ENCODE measurements around the gene ERF. TPM values are rescaled to one million over a fixed set of nuclear protein-coding genes. Genes with fewer than 3 reads are reported as not detected.
A peak's percentile ranks its signal among the peaks of the same experiment; 100 is the strongest.

ERF gene
- total RNA-seq, 1 donor from 2014 or later = 33.5 TPM

- Histone ChIP-seq H3K27ac (replicated peaks) (peak overlapping the region; percentile 55), H3K36me3 (peaks cover 72% of the 10 kb centered on the region), H3K4me1 (peaks cover 27% of the 10 kb centered on the region), H3K9me3 (replicated peaks) (no peaks in the 10 kb centered on the region), H3K4me3 (no peak overlapping the region), H3K27me3 (ENCODE audit: low read depth) (no peaks in the 10 kb centered on the region)
- peak; percentile 32 for DNase-seq
- intact Hi-C loops (cut with micrococcal nuclease) = no loop called here
- TF ChIP-seq CTCF (IDR thresholded peaks at IDR 0.05; ENCODE audit: borderline replicate concordance) = no peak
Observed at GRCh38 chr19:42201489-42202289, 53.2 kb downstream of the ERF start.

- peaks cover 27% of the 10 kb centered on the region for H3K4me1 ChIP-seq
- intact Hi-C loops (cut with micrococcal nuclease) = no loop called here
Observed at GRCh38 chr19:42200116-42200715, 54.7 kb downstream of the ERF start.

GRCh38 chr19:42199440-42200115 is 55.4 kb downstream of the ERF start:
- TF ChIP-seq CTCF (IDR thresholded peaks at IDR 0.05; ENCODE audit: borderline replicate concordance) = no peak
- peak; percentile 35 for DNase-seq
- Histone ChIP-seq H3K4me1 (peaks cover 27% of the 10 kb centered on the region), H3K27me3 (ENCODE audit: low read depth) (no peaks in the 10 kb centered on the region), H3K27ac (replicated peaks) (peak overlapping the region; percentile 36), H3K4me3 (no peak overlapping the region), H3K9me3 (replicated peaks) (no peaks in the 10 kb centered on the region), H3K36me3 (peaks cover 60% of the 10 kb centered on the region)
- intact Hi-C loops (cut with micrococcal nuclease) = no loop called here

More at GRCh38 chr19:42200116-42200715, 54.7 kb downstream of the ERF start:
- no peak for DNase-seq
- Histone ChIP-seq H3K27ac (replicated peaks) (peak overlapping the region; percentile 55), H3K4me3 (no peak overlapping the region), H3K27me3 (ENCODE audit: low read depth) (no peaks in the 10 kb centered on the region), H3K9me3 (replicated peaks) (no peaks in the 10 kb centered on the region), H3K36me3 (peaks cover 60% of the 10 kb centered on the region)
- TF ChIP-seq CTCF (IDR thresholded peaks at IDR 0.05; ENCODE audit: borderline replicate concordance) = no peak

GRCh38 chr19:42198676-42199439 is 56.1 kb downstream of the ERF start:
- Histone ChIP-seq H3K36me3 (peaks cover 53% of the 10 kb centered on the region), H3K27me3 (ENCODE audit: low read depth) (no peaks in the 10 kb centered on the region), H3K4me3 (no peak overlapping the region), H3K4me1 (peaks cover 27% of the 10 kb centered on the region), H3K9me3 (replicated peaks) (peaks cover under 1% of the 10 kb centered on the region), H3K27ac (replicated peaks) (peak overlapping the region; percentile 36)
- no peak for TF ChIP-seq CTCF (IDR thresholded peaks at IDR 0.05; ENCODE audit: borderline replicate concordance)
- no peak for DNase-seq
- intact Hi-C loops (cut with micrococcal nuclease) = no loop called here

Other genes with a start within 250 kb of the ERF start
- 2.1 TPM for gene GRIK5, start 184.9 kb downstream of the ERF start, total RNA-seq
- gene ZNF574, start 179.0 kb downstream of the ERF start, total RNA-seq = 7.1 TPM
- gene POU2F2, start 122.7 kb downstream of the ERF start, total RNA-seq = 1.2 TPM
- gene DEDD2, start 37.5 kb downstream of the ERF start, total RNA-seq = 15.8 TPM
- 5.9 TPM for gene ZNF526, start 34.8 kb downstream of the ERF start, total RNA-seq
- 37.6 TPM for gene GSK3A, start 12.5 kb downstream of the ERF start, total RNA-seq
- 33.3 TPM for gene CIC, start 14.1 kb upstream of the ERF start, total RNA-seq
- gene PRR19, start 47.0 kb upstream of the ERF start, total RNA-seq = not detected
- 2.1 TPM for gene PAFAH1B3, start 47.5 kb upstream of the ERF start, total RNA-seq
- gene TMEM145, start 58.2 kb upstream of the ERF start, total RNA-seq = 0.36 TPM
- 34.3 TPM for gene MEGF8, start 70.5 kb upstream of the ERF start, total RNA-seq
- gene CNFN, start 135.2 kb upstream of the ERF start, total RNA-seq = 0.49 TPM
- 55.8 TPM for gene LIPE, start 172.3 kb upstream of the ERF start, total RNA-seq
- gene CXCL17, start 187.8 kb upstream of the ERF start, total RNA-seq = not detected